GM19023 (cell line): Measurements from ENCODE around the gene ZDHHC8.

Experiments used
- ATAC-seq: cut with Tn5 transposase; IDR thresholded peaks from one replicate; pipeline ENCODE4 v1.9.1; 2021; ENCODE audit warnings: mild to moderate bottlenecking, moderate library complexity; ENCODE audit not compliant: unreplicated experiment

Gene ZDHHC8

DNA sequence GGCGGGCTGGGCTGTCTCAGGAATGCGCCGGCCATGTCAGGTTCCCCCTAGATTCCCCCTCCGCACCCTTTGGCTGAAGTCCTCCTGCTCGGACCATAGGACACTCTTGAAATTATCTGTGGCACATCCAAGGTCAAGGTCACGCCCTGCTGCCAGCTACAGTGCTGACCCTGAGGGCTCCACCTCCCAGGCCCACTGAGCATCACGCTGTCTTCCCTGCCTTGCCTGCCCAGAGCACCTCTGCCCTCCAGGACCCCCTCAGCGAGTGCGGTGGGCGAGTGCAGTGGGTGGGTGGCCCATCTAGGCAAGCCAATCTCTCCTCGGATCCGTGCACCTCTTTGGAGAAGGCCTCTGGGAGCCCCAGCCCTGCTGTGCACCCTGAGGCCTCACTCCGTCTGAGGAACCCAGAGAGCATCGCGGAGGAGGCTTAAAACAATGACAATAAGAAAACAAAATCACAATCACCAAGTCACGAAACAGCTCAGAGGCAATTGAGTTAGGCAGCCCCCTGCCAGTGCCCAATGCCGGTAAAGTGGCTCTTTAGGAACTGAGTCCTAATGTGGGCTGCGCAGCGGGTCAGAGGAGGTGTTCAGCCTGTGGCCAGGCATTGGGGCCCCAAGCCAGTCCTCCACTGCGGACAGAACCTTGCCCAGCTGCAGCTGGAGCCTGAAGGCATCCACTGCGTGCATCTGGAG is 45.8 kb downstream of the ZDHHC8 start:
- ATAC-seq = no peak

DNA sequence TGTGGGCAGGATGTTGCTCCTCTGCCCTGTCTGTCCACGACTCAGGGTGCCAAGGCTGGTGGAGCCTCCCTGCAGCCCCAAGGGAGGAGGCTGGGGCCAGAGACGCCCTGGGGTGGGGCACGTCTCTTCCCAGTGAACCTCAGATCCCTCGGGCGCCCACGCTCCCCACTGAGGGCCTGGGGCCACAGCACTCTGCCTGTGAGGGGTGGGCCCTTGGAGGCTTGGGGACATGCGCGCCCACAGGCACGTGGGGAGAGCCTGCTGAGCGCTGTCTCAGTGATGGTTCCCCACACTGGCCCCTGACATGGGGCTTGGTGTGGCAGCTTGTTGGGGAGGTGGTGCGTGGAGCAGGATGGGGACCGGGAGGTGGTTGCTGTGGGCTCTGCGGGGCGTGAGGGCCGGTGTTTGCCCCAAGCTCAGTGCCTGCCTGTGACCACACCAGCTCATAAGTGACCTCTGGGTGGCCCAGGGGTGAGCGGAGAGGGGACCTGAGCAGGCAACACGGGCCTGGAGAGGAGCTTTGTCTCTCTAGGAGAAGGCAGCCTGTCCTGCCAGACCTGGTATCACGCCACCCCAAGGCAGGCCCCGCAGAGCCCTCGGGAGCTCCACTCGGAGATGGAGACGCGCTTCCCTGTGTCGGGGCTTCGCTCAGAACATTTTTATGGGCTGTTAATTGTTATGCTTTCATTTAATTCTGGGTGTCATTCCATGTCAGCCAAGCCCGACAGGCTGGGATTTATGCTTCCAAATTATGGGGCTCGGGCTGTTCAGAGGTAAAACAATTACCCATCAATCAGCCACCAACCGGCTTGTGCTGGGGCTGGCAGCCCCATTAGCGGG is 46.7 kb downstream of the ZDHHC8 start:
- no peak for ATAC-seq

- ATAC-seq = no peak
Observed at GRCh38 chr22:20178915-20179227, 47.3 kb downstream of the ZDHHC8 start.

DNA sequence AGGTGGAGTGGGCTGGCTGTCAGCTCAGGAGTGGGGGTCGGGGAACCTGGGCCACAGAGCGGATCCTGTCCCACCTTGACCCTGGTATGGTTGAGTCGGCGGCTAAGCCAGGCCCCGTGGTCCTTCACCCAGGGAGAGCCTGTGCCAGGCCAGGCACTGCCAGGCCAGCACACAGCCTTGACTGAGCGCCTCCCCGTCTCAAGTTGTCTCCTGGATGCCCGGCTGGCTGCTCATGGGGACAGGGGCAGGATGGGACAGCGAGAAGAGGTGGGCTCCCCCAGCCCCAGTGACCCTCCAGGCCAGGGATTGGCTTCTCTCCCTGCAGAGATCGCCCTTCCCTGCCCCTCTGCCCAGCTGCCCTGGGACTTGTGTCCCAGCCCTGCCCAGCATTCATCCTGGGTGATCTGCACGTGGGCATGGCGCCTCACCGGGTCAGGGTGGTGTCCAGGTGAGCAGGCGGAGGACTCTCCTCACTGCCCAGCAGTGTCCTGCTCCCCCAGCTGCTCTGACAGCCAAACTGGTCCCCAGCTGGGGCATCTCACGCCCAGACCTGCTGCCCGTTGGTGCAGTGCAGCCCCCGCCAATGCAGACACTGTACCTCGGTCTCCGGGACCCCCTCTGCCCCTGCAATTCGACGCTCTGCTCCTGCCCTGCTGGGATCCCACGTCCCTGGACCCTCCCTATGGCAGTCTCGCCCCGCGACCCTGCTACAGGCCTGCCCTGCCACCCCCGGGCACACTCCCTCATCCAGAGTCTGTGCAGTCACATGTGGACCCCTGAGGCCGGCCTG is 48.0 kb downstream of the ZDHHC8 start:
- no peak for ATAC-seq

- ATAC-seq = no peak
Observed at GRCh38 chr22:20180245-20180630, 48.6 kb downstream of the ZDHHC8 start.

DNA sequence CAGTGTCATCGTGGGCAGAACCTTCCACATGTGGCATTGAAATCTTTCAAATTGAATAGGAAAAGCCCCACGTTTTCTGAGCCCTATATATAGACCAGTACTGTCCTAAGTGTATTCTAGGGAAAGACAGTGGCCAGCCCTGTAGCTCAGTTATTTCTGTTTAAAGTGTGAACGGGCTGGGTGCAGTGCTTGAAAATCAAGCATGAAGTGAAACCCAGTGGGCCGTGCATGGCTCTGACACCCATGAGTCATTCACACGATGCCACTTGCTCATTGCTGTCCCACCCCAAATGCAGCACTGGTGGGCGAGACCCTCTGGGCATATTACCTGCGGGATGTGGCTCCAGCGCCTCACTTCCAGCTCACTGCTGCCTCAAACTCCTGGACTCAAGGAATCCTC is 49.0 kb downstream of the ZDHHC8 start:
- ATAC-seq = no peak

GRCh38 chr22:20181194-20181883 is 49.7 kb downstream of the ZDHHC8 start:
- ATAC-seq = no peak

GRCh38 chr22:20181884-20182236 is 50.3 kb downstream of the ZDHHC8 start:
- ATAC-seq = no peak

GRCh38 chr22:20182365-20182764 is 50.8 kb downstream of the ZDHHC8 start:
- ATAC-seq = no peak

DNA sequence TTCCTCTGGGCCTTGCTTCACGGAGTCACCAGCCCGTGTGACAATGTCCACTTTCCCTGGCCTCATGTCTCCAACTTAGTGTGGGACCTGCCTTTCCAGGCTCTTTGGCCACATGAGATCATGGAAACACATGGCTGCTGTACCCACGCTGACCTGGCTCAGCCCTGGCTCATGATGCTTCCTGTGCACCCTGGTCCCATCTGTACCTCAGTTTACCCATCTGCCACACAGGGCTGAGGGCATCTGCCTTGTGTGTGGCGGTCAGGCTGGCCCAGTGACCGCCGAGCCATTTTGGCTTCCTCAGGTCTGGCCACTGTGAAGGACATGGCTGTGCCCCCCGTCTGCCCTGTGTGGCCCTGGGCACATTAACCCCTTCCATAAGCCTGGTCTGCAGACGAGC is 51.5 kb downstream of the ZDHHC8 start:
- no peak for ATAC-seq

DNA sequence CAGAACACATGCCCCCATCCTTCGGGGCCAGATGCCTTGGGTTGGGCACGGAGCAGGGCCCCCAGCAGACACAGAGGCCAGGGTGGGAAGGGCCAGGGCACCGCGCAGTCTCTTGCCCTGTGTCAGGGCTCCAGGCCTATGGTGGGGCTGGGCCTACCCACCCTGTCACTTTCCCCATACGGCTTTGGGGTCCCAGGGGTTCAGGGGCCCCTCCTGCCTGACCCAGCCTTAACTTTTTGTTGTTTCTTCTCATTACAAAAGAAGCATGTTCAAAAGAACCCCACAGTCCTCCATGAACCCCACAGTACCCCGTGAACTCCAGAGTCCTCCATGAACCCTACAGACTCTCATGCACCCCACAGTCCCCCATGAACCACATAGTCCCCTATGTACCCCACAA is 52.2 kb downstream of the ZDHHC8 start:
- ATAC-seq = no peak

DNA sequence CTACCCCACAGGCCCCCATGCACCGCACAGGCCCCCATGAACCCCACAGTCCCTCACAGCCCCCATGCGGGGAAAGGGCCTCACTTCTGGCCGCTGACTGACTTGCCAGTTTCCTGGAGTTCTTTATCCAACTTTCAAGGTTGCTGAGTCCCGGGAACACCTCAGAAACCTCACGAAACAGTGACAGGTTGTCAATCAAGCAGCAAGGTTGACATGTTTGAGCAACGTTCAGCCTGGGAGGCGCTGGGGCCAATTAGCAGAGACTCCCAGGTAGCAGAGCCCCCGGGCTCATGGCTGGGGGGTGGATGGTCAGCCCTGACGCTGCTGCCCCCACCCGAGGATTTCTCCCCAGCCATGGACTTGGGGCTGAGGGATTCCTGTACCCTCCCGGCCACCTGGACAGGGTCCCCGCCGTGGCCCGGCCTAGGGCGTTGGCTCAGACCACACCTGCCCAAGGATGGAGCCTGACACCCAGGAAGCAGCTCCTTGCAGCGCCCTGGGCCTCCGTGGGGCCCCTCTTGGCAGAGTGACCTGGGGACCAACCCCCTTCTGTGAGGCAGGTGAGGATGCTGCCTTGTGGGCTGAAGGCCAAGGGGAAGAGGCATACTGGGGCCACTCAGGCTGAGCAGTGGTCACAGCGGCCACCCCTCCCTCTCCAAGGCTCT is 53.0 kb downstream of the ZDHHC8 start:
- ATAC-seq = no peak

- ATAC-seq = no peak
Observed at GRCh38 chr22:20185750-20186149, 54.1 kb downstream of the ZDHHC8 start.

DNA sequence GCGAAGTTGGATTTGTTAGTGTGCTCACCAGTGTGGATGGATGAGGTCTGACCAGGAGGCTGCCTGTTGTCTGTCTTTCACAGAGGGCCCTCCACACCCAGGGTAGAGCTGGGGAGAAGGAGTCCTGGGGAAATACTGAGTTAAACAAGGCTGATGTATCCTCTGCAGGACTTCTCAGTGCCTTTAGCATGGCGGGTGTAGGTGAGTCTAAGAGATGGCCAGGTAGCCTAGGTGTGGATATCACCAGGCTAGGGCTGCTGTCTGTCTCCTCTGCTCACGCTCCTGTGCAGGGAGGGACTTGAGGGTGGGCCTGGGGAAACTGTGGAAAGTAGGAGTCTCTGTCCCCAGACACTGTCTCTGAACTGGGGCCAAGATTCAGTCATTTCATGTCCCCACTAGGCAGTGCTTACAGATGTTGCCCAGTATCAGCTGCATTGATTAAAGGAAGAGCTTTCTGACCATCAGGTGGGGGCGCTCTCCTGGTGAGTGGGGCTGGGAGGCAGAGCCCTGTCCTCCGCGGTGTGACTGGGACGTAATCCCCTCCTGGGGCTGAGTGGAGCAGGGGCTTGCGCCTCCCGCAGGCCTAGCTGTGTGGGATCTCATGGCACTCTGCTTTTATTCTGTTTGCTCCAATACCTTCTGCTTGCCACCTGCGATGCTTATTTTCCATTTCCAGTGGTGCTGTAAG is 54.7 kb downstream of the ZDHHC8 start:
- no peak for ATAC-seq

DNA sequence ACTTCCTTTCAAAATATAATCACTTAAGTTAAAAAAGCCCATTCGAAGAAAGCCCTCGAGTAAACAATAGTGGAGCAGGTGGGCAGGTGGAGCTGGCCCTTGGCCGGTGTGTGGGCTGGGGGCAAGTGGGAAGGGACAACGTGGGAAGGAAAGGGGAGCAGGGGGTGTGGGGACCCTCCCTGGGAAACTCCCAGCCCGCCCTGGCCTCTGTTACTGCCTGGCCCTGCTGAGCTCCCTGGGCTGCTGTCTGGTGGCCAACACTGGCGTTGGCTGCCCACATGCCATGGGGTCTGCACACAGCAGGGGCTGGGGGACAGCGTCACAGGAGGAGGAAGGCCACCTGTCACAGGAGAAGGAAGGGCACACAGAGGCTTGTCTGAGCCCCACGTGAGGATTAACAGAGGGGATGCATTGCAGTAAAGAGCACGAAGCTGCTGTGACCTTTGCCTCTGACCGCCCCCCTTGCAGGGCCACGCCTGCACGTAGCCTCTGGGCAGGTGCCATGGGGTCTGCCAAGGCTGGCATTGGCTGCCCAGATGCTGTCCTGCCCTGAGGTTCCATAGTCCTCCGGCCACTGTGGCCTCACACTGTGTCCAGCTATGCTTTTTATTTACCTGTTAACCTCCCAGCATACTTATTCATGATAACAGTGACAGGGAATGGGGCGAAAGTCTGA is 55.4 kb downstream of the ZDHHC8 start:
- ATAC-seq = no peak

DNA sequence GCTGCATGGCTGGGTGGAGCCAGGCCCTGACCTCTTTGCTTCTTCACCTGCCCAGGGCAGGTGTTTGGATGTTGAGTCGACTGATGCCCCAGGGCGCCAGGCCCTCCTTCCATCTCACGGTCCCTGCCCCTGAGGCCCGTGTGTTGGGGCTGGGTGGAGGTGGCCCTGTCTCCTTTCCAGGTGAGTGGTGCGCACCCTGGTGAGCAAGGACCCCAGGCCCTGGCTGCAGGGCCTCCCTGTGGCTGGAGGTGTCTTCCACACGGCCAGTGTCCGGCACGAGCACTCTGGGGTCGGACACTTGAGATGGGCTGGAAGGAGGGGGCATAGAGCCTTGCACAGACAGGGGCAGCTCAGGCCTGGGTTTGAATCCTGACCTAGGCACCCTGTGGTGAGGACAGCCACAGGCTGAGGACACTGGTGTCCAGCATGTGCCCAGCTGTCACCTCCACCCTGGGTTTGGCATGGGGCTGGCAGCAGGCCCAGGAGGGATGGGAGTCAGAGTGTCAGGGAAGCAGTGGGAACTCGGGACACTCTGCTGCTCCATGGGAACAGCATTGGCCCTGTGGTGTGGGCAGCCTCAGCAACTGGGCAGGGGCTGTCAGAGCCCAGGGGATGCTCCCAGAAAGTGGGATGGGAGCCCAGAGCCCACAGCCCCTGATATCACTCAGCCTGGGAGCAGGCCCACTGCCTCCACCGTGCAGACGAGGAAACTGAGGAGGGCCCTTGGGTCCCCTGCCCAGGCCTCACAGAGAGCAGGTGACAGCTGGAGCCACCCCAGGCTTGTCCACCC is 56.4 kb downstream of the ZDHHC8 start:
- no peak for ATAC-seq

DNA sequence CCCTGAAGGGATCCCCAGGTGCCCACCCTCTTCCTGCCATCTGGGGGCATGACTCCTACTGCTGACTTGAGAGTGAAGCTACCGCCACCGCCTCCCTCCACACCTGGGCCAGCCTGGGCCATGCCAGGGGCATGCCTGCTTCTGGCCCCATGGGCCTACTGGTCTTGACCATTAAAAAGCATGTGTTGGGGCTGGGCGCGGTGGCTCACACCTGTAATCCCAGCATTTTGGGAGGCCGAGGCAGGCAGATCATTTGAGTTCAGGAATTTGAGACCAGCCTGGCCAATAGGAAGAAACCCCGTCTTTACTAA is 56.9 kb downstream of the ZDHHC8 start:
- ATAC-seq = no peak

DNA sequence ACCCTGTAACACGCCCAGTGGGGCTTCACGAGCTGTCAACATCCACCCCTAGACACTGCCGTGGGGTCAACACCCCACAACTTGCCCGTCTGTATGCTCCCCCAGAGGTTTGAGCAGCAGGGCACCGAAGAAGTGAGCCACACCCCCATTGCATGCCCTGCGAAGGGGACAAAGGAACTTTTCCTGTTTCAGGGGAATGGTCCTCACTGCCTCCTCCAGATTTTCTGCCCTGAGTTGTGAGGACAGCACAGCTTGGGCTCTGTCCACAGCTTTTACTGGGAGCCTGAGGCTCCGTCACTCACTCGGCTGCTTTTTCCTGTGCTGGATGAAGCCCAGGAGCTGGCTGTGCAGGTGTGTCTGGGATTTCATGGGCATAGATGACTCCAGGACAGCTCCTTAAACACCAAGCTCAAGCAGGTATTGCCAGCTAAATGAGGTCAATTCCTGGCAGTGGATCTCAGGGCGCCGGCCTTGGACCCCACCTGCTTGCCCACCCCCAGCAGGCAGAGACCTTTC is 59.5 kb downstream of the ZDHHC8 start:
- no peak for ATAC-seq

DNA sequence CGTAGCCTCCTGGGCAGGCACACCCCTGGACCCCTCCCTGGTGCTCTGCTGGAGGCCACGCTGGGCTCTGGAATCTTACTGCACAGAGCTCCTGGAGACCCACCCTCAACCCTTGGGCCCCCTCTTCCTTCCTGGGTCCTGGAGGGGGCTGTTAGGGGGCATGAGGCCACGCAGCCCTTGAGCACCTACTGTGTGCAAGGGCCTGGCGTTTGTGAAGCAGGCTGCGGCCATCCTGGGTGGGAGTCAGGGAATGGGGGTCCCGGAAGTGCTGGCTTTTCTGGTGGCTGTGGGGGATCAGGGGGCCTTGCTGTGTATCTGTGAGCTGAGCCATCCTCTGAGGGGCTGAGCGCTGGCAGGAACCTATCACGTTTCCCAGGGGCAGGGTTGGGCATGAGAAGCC is 60.2 kb downstream of the ZDHHC8 start:
- ATAC-seq = no peak
